Right lobe of liver (tissue), 4 donors: ENCODE results near the gene TAF11L12.
"Not testable (repeated sequence)": the region's sequence is repeated elsewhere in the genome, so short reads cannot be mapped to it uniquely, and the experiment has no call there.

ENCODE experiments used
- CTCF ChIP-seq, 4 donors: fragments of 200-600 bp in 3 of 4; fragments of 450-650 bp in 1 of 4; IDR thresholded peaks; one replicate each; pipeline versions ENCODE4 v1.5.1 to v1.8.0; 2016 to 2022; ENCODE audit warnings: antibody characterized with exemption in 4 of 4, mild to moderate bottlenecking in 2 of 4
- POLR2A ChIP-seq: fragments of 450-650 bp; IDR thresholded peaks from one replicate; pipeline ENCODE4 v1.6.1; 2017; ENCODE audit warnings: antibody characterized with exemption, mild to moderate bottlenecking
- donor health status: DM: no; HTN: no; CAD: no.
- donor health status: DM: no; HTN: no; CAD: no.
- donor health status: DM: no; HTN: yes; CAD: no.

GRCh38 chr5:17631788-17632187 lies 21.6 kb downstream of the TAF11L12 start, which contains the start of gene TAF11L13:
- TF ChIP-seq POLR2A; CTCF (IDR thresholded peaks at IDR 0.05): not testable (repeated sequence)
